Stimulated activated CD8-positive, alpha-beta memory T cell treated with anti-CD3 and anti-CD28 coated beads, Interleukin-4, amount 100 ng/mL, for 1 hour (primary cell): ENCODE results near the gene B4GALNT2.
A peak's percentile ranks its signal among the peaks of the same experiment; 100 is the strongest.
"Not testable (repeated sequence)": the region's sequence is repeated elsewhere in the genome, so short reads cannot be mapped to it uniquely, and the experiment has no call there.

ENCODE experiments used
- DNase-seq, 2 donors: peaks; one replicate each; pipeline ENCODE4 v3.0.0-alpha.2; 2020; ENCODE audit warnings: low read depth in 2 of 2, low spot score in 1 of 2

The B4GALNT2 gene

DNA sequence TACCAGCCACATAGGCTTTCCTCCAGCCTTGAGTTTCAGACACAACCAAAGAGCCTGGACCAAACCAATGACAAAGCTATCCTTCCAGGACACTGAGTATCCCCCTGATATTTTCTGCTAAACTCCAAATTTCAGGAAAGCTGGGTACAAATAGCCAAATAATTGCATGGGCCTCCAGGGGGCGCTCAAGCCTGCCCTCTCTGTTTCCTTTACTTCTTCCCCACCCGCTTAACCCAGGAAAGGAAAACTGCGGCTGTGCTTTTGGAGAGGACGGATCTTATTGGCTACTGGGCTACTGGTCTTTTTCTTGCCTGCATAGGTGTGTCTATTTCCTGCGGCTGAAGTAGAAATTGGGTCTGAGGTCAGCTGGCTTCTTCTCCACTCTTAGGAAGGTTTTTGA is 47.7 kb downstream of the B4GALNT2 start:
- DNase-seq, result peak; percentile 33 to 53

DNA sequence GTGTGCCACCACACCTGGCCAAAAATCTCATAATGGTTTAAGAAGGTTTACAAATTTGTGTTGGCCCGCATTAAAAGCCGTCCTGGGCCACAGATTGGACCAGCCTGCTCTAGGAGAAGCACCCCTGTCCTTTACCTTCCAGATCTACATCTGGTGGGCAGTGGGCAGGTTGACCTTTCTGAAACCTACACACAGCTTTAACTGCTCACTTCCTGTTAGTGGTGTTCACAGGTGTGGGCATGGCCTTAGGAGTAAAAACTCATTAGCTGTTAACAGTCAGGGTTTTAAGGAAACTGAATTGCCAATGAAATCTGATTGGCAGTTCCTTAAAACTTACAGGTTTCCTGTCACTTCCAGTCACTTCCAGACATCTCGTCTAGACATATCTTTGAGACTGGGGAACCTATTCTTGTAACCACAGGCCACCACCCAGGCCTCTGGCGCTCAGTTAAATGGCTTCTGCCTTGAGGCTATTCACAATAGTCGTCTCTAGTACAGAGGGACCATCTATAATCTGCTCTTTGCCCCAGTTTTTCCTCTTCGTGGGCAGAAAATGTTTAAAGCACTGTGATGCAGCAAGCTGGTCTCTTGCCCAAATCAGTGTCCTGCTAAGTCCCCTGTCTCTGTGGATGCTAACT is 48.5 kb downstream of the B4GALNT2 start:
- DNase-seq, result no peak

DNA sequence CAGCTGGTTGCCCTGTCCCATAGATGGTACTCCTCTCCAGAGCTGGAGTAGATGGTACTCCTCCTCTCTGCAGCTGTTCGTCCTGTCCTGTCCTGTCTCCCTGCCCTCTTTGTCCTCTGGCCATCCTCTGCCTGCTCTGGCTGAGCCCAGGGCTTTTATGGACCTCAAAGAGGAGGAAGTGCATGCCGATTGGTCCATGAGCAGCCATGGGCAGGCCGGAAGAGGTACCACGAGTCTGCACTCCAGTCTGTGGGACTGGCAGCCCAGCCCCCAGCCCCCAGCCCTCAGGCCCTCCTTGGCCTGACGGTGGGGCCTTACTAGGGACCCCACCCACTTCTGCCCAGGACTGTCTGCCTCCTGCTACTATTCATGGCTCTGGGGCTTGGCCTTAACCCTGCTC is 50.8 kb downstream of the B4GALNT2 start:
- no peak for DNase-seq

DNA sequence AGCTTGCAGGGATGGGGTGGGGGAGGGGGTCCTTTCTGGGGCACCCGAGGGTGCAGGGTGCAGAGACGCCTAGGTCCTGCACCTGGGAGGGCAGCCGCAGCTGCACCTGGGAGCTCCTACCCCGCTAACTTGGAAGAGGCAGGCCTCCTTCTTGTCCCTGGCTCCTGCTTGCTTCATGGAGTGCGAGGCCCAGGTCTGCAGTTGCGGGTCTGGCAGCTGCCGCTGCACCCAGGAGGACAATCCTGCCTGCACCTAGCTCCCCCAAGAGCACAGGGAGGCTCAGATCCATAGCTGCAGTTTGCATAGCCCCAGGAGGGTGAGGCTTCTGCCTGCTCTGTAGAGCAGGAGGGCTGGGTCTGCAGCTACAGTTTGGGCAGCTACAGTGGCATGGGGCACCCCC is 51.2 kb downstream of the B4GALNT2 start:
- no peak for DNase-seq

DNA sequence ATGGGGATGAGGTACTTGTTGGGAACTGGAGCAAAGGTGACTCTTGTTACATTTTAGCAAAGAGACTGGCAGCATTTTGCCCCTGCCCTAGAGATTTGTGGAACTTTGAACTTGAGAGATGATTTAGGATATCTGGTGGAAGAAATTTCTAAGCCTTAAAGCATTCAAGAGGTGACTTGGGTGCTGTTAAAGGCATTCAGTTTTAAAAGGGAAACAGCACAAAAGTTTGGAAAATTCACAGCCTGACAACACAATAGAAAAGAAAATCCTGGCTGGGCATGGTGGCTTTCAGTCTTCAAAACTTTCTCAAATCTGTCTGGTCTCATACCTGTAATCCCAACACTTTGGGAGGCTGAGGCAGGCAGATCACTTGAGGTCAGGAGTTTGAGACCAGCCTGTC is 52.0 kb downstream of the B4GALNT2 start:
- DNase-seq, result not testable (repeated sequence)

DNA sequence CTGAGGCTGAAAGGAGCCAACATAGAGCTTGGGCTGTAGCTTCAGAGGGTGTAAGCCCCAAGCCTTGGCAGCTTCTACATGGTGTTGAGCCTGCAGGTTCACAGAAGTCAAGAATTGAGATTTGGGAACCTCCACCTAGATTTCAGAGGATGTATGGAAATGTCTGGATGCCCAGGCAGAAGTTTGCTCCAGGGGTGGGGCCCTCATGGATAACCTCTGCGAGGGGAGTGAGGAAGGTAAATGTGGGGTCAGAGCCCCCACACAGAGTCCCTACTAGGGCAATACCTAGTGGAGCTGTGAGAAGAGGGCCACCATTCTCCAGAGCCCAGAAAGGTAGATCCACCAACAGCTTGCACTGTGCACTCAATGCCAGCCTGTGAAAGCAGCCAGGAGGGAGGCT is 52.8 kb downstream of the B4GALNT2 start:
- DNase-seq, result not testable (repeated sequence)

DNA sequence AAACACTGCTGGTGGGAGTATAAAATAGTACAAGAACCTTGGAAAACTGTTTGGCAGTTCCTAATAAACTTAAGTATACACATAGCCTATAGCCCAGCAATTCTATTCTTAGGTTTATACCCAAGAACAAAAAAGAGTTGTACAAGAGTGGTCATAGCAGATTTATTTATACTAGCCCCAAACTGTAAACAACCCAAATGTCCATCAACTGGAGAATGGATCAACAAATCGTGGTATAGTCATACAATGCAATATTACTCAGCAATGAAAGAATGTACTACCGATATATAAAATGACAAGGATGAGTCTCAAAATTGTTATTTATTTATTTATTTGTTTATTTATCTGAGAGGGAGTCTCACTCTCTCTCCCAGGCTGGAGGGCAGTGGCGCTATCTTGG is 54.7 kb downstream of the B4GALNT2 start:
- DNase-seq, result no peak

DNA sequence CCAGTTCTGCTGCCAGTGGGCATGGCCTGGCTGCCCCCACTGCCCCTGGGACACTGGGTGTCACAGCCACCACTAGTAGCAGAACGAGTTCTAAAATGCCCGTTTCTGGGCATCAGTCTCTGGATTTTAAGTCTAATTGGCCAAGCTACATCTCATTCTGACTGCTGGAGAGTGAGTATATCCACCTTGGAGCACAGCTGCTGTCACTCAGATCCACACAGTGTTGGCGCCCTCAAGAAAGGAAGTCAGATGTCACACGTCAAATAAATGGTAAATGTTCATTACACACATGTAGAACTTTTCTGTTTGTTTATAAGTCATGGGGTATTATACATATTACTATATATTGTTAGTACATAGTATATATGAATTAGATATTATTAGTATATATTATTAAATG is 58.4 kb downstream of the B4GALNT2 start:
- DNase-seq, result no peak

DNA sequence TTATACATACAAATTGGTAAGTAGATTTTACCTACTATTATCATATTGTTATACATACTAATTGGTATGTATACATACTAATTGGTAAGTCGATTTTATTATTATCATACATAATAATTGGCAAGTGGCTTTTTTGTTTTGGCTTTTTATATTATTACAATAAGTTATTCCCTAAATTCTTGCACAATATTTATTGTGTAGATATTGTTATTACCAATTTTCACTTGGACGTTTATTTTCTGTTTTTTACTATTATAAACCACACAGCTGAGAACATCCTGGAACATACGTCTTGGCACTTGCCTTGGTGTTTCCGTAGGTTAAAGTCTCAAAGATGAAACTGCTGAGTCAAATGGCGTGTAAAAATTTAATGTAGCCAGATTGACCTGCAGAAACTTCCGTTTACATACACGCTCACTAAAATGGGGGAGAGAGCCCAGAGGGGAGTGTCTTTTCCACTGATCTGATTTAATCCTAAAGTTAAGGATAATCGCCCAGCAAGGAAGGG is 58.9 kb downstream of the B4GALNT2 start:
- DNase-seq, result no peak

DNA sequence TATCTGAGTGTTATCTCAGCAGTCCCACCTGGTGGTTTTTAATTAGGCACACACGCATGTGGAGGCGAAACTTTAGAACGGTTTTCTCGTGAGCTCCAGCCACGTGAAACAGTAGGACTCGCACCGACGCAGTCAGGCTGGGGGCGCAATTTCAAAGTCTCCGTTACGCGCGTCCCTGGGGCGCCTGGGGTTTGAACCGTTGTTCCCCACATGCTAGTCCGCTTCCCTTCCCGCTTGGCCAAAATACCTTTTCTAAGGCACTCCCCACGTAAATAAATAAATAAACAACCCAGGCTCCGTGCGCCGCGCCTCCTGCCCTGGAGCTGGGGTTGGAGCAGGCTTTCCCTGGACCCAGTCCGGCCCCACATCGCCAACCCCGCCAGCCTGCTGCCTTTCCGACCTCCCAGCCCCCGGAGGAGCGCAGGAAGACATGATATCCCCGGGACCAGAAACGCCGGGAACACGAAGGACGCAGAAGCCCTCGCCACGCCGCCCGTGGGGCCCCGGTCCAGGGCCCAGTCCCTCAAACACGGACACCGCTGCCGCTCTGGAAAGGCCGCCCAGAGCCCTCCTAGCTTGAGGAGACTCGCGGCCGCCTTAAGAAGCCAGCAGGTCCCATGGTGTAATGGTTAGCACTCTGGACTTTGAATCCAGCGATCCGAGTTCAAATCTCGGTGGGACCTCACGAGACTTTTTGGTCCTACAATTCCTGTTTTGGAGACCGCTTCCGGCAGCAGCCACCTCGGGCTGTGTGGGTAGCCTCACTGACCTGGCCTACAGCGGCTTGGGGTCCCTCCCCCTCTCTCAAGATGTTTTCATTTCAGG is 59.6 kb downstream of the B4GALNT2 start:
- peak; percentile 90 to 91 for DNase-seq

DNA sequence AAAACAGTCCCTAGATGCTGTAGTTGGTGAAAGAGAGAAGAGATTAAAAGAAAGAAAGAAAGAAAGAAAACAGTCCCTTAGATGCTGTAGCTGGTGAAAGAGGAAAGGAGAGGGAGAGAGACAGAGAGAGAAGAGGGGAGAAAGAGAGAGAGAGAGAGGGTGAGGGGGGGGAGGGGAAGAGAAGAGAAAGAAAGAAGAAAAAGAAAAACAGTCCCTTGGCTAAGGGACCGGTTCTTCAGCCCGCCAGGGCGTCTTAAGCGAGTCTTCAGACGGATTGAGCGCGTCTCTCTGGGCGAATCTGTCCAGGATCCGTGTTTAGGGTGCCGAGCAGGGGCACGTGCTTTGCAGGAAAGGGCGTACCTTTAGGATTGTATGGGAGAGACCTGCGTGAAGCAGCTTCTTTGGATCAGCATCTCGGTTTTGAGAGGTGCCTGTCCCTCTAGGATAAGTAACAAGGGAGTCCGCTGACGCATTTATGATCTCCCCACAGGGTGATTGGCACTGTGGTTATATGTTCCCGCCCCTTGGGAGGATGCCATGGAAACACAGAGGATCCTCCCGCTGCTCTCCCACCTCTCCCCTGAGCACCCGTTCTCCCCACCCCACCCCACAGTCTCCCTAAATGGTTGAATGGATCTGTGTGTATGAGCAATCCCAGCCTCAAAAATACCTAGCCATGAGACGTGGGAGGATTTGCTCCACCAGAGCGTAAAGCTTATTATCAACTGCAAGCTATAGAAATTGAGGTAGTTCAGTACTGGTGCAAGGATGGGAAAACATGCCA is 61.1 kb downstream of the B4GALNT2 start:
- no peak for DNase-seq

DNA sequence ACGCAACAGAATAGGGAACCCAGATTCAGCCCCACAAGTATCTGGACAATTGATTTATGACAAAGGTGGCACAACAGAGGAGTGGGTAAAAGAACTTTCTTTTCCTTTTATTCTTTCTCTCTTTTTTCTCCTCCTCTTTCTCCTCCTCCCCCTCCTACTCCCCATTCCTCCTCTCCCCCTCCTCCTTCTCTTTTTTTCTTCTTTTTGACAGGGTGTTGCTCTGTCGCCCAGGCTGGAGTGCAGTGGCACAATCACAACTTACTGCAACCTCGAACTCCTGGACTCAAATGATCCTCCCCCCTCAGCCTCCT is 61.7 kb downstream of the B4GALNT2 start:
- no peak for DNase-seq

DNA sequence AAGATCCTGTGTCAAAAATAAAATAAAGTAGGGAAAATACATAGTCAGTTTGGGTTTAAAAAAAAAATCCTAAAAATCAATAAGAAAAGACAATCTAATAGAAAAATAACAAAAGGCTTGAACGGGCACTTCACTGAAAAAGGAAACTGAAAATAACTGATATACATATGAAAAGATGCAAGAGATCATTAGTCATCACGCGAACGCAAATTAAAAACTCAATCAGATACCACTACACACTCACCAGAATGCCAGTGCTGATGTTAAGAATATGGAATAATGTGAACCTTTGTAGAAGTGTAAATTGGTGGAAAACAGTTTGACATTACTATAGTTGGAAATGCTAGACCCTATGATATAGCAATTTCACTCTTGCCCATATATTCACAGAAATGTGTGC is 63.2 kb downstream of the B4GALNT2 start:
- no peak for DNase-seq

DNA sequence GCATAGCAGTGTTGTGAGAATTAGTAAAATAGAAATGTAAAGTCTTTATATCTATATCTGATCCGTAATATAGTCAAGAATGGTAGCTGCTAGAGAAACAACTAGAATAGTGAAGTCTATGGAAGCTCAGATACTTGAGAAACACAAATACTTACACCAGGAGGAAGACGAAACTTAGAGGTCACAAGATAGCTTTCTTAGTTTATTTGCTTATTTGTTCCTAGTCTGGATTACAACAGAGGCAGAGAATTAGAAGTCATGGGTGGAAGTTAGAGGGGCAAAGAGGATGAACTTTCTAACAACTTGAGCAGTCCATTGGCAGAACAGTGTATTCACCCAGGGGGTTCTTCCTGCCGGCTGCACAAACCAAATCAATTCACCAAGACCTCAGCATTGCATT is 64.0 kb downstream of the B4GALNT2 start:
- no peak for DNase-seq

DNA sequence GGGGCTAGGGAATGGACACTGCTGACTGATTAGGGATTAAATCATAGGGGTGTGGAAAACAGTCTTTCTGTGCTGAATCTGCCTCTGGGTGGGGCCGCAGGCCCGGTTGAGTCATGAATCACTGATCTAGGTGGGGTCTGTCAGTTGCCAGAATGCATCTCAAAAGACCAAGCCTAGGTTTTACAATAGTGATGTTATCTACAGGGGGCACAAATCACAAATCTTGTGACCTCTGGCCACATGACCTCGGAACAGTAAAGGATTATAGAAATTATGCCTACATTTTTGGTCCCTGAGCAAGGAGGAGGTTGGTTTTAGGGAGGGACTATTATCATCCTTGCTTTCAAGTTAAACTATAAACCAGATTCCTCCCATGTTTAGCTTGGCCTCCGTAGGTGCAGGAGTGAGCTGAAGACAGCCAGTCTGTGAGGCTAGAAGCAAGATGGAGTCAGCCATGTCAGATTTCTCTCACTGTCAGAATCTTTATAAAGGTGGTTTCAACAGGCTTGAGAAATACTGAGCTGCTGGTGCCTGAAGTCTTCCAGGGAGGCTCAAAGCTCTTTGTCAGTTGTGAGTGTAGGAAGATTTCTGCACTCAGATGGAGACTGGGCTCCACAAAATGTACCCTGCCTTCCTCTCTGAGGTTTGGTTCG is 64.9 kb downstream of the B4GALNT2 start:
- DNase-seq, result no peak

DNA sequence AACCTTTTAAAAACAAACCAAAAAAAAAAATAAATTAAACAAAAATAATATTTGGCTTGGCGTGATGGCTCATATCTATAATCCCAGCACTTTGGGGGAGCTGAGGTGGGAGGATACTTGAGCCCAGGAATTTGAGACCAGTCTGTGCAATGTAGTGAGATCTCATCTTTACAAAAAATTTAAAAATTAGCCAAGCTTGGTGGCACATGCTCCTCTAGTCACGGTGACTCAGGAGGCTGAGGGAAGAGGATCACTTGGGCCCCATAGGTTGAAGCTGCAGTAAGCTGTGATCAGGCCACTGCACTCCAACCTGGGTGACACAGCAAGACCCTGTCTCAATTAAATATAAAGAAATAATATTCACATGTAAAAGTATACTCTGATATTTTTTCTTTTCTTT is 65.6 kb downstream of the B4GALNT2 start:
- DNase-seq, result no peak

DNA sequence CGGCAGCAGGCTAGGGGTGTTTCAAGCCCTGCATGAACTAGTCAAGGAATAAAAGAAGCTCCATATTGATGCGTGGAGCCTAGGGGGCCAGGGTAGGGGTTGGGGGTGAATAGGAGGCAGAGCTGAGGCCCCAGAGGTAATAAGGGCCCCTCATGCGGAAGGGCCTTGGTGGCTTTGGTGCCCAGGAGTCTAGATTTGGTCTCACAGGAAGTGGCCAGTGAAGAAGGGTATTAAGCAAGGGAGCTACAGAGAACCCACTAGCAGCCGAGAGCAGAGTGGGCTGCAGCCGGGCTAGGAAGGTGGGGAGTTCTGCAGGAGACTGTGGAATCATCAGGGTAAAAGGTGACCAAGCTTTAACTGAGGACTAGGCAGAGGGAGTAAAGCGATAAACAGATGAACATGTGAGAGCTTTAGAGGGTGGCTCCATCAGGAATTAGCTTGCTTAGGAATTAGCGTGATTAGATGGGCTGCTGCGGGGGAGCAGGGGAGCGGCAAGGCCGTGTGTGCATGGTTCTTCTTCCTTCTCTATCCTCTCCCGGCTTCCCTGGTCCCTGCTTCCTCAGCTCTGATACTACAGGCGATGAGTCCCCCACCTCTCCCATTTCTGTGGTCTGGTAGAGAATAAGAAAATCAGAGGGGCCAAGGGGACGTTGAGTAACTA is 68.0 kb downstream of the B4GALNT2 start:
- no peak for DNase-seq

DNA sequence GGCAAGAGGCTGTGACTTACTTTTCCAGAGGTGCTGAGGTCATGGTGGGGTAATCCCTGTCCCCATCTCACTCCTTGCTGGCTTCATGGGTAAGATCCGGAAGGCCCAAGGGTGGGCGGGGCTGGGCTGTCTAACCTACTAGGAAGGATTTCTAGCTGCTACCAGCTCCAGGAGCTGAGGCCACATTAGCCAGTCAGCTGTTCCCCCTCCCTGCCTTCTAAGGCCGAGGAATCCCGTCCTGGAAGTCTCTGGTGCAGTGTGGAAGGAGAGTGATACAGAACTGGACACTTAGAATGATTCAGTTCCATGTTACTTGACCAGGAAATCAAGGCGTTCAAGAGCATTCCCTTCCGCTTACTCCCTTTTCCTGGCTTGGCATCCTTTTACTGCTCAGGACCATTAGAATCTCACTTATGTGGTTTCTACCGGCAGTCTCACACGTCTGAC is 68.9 kb downstream of the B4GALNT2 start:
- no peak for DNase-seq

DNA sequence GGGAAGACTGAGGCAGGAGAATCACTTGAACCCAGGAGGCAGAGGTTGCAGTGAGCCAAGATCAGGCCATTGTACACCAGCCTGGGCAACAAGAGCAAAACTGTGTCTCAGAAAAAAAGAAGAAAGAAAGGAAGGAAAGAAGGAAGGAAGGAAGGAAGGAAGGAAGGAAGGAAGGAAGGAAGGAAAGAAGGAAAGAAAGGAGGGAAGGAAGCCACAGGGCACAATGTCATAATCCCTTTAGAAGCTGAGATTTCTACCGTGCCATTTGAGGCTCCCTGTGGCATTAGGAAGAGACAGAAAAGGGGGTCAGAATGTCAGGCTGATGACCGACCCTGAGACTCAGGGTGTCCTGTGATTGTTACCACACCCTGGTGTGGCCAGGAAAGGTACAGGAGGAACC is 71.2 kb downstream of the B4GALNT2 start:
- DNase-seq, result no peak

DNA sequence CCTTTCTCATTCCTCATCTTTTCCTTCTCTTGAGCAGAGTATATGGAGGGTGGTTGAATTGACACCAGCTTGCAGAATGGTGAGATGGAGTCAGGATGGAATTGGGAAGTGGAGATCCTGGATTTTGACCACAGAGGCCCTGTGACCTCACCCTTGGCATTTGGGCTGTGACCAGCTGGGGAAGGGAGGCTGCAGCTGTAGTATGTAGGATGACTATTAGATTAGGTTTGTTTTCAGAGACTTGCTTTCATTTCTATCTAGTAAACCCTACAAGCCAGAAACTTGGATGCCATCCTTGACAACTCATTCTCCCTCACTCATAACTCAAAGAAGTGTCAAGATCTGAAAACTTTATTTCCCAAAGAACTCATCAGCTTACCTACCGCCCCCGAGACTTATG is 71.9 kb downstream of the B4GALNT2 start:
- DNase-seq, result no peak

DNA sequence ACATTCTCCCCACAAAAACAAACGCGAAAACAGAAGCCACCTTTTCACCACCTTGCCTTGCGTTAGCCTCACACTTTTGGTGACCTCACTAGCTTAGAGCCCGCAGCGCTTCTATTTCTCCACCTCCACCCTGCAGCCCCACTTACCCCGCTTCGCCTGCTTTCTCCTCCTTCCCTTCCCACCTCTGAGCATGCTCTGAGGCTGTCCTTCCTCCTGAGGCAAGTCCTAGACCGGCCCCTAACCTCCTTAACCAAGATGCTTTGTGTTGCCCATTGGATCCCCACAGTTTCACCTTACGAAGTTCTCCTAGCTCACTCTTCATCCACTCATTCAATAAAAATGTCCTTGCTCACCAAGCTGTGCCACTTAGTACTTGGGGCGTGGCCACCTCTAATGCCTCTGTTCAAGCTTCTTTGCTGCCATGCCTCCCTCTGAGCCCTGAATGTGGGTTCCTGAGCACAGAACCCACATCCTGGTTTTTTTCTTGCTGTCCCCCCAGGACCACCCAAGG is 76.5 kb downstream of the B4GALNT2 start:
- no peak for DNase-seq
